NCI-H1092 treated with DMSO at 0.1 percent for 48 hours (cell line): Measurements from ENCODE around the gene THY1.

Experiments
- DNase-seq: peaks from one replicate; lab custom pipeline; 2025; lab: John Stamatoyannopoulos, UW

THY1 gene

GRCh38 chr11:119369132-119369925 lies 53.6 kb downstream of the THY1 start:
- DNase-seq = peak; percentile 27

GRCh38 chr11:119368121-119369034 lies 54.6 kb downstream of the THY1 start:
- DNase-seq = peak; percentile 82

- DNase-seq = no peak
These were observed 55.3 kb downstream of the THY1 start for GRCh38 chr11:119367661-119368120.
